HG03457 (cell line): ENCODE results near the gene ADIPOR2.

Experiments
- ATAC-seq: cut with Tn5 transposase; IDR thresholded peaks from one replicate; pipeline ENCODE4 v1.9.1; 2021; ENCODE audit warnings: moderate number of reproducible peaks; ENCODE audit not compliant: unreplicated experiment

The ADIPOR2 gene

GRCh38 chr12:1826867-1827705 is 136.2 kb downstream of the ADIPOR2 start:
- ATAC-seq = no peak

- ATAC-seq = no peak
Observed at GRCh38 chr12:1827826-1828805, 137.2 kb downstream of the ADIPOR2 start.

GRCh38 chr12:1828856-1829255 is 138.0 kb downstream of the ADIPOR2 start:
- ATAC-seq = no peak

- ATAC-seq = no peak
Observed at GRCh38 chr12:1829306-1829900, 138.5 kb downstream of the ADIPOR2 start.

- no peak for ATAC-seq
Observed at GRCh38 chr12:1830401-1830845, 139.6 kb downstream of the ADIPOR2 start.

- no peak for ATAC-seq
Observed at GRCh38 chr12:1830981-1831963, 140.4 kb downstream of the ADIPOR2 start.

- no peak for ATAC-seq
Observed at GRCh38 chr12:1832801-1833595, 142.1 kb downstream of the ADIPOR2 start.

- ATAC-seq = no peak
Observed at GRCh38 chr12:1833596-1834028, 142.7 kb downstream of the ADIPOR2 start.

GRCh38 chr12:1834186-1834925 is 143.5 kb downstream of the ADIPOR2 start:
- ATAC-seq = no peak

GRCh38 chr12:1835211-1836131 is 144.6 kb downstream of the ADIPOR2 start:
- no peak for ATAC-seq

GRCh38 chr12:1836241-1836803 is 145.5 kb downstream of the ADIPOR2 start:
- ATAC-seq = no peak

- no peak for ATAC-seq
Observed at GRCh38 chr12:1836854-1837421, 146.1 kb downstream of the ADIPOR2 start.

- ATAC-seq = no peak
Observed at GRCh38 chr12:1837541-1838204, 146.8 kb downstream of the ADIPOR2 start.
